ENCODE results near the gene MGMT. TPM values are rescaled to one million over a fixed set of nuclear protein-coding genes. Genes with fewer than 3 reads are reported as not detected.

Gene MGMT
- total and polyA plus RNA-seq, 2 donors (not counting 3 experiments of a cell fraction or from before 2014, with no cell fraction given), result 15.0 to 15.2 TPM

- no peak overlapping the region for H3K9ac ChIP-seq (replicated peaks; ENCODE audit: extremely low read depth, insufficient read depth, low read length)
- no peaks in the 10 kb centered on the region for H3K4me1 ChIP-seq (ENCODE audit: control insufficient read depth, extremely low read depth, insufficient read depth, low read length)
- peaks cover 1% of the 10 kb centered on the region for H3K9me3 ChIP-seq (replicated peaks; ENCODE audit: control insufficient read depth, insufficient read depth, low read length)
- ChIA-PET POLR2A (no interaction called here), CTCF (no interaction called here)
- no peak for DNase-seq (ENCODE audit: low read depth, low spot score)
- BruUV-seq (replicated peaks), result no TSS peak
- H3K79me2 ChIP-seq (ENCODE audit: control insufficient read depth, insufficient read depth, low read length), result no peaks in the 10 kb centered on the region
- H4K20me1 ChIP-seq (replicated peaks; ENCODE audit: control insufficient read depth, extremely low read depth, insufficient read depth, low read length), result no peaks in the 10 kb centered on the region
- H3K36me3 ChIP-seq (ENCODE audit: control insufficient read depth in 2 of 2, extremely low read depth in 1 of 2, insufficient read depth in 2 of 2, low read length in 2 of 2), result no peaks in the 10 kb centered on the region
- no peaks in the 10 kb centered on the region for H3K9me1 ChIP-seq (replicated peaks; ENCODE audit: control insufficient read depth, extremely low read depth, insufficient read depth, low read length)
- H3K4me3 ChIP-seq (replicated peaks in 1 of 3; ENCODE audit: insufficient read depth in 1 of 3, low read depth in 1 of 3, low read length in 3 of 3), result no peak overlapping the region
- no peak overlapping the region for H2AFZ ChIP-seq (ENCODE audit: low read depth, low read length)
- H3K4me2 ChIP-seq (ENCODE audit: insufficient read depth, low read length), result no peak overlapping the region
- FAIRE-seq, result no peak
- TF ChIP-seq FOS (IDR thresholded peaks at IDR 0.05; ENCODE audit: borderline replicate concordance, insufficient read depth, low read length), result no peak
- TF ChIP-seq POLR2AphosphoS5 (IDR thresholded peaks at IDR 0.05; ENCODE audit: insufficient read depth, low read depth, low read length), result no peak
- TF ChIP-seq EZH2 (IDR thresholded peaks at IDR 0.05; ENCODE audit: borderline replicate concordance, low read depth, low read length, severe bottlenecking), result no peak
- no peak for TF ChIP-seq MYC (IDR thresholded peaks at IDR 0.05; ENCODE audit: low read depth, low read length)
- TF ChIP-seq JUN (IDR thresholded peaks at IDR 0.05; ENCODE audit: borderline replicate concordance, insufficient read depth, insufficient read length, low read depth), result no peak
- TF ChIP-seq POLR2A (IDR thresholded peaks at IDR 0.05; ENCODE audit: low read depth, low read length), result no peak
- TF ChIP-seq CTCF (IDR thresholded peaks at IDR 0.05; ENCODE audit: extremely low read depth in 1 of 2, insufficient read depth in 1 of 2, low read depth in 1 of 2, low read length in 2 of 2), result no peak
- no peak for TF ChIP-seq MAX (IDR thresholded peaks at IDR 0.05; ENCODE audit: insufficient read depth, insufficient read length)
- TF ChIP-seq GATA2 (IDR thresholded peaks at IDR 0.05; ENCODE audit: insufficient read depth, insufficient read length, low read depth, low read length), result no peak
- no peaks in the 10 kb centered on the region for H3K27me3 ChIP-seq (ENCODE audit: control insufficient read depth in 2 of 2, insufficient read depth in 2 of 2, low read length in 2 of 2)
- intact Hi-C loops (cut with micrococcal nuclease), result no loop called here
- dilution Hi-C loops (cut with MboI; ENCODE audit: extremely low pct_ligation_motif_present, low sequenced_read_pairs), result no loop called here
- no peak overlapping the region for H3K27ac ChIP-seq (ENCODE audit: insufficient read depth, low read depth, low read length)
Observed at GRCh38 chr10:129498680-129499079, 31.6 kb downstream of the MGMT start.
